H1 (cell line): ENCODE measurements around the gene USPL1. TPM values are rescaled to one million over a fixed set of nuclear protein-coding genes. Genes with fewer than 3 reads are reported as not detected.
"Not testable (repeated sequence)": the region's sequence is repeated elsewhere in the genome, so short reads cannot be mapped to it uniquely, and the experiment has no call there.

Experiments
- CTCF ChIA-PET: fragments of 300-600 bp; sonication (Branson Sonifier 250); formaldehyde crosslinking; loops from one replicate; lab custom pipeline; 2021; ENCODE audit not compliant: partially characterized antibody; lab: Charles Lee
- POLR2A ChIA-PET: fragments of 300-600 bp; sonication (Branson Sonifier 250); formaldehyde crosslinking; loops from one replicate; lab custom pipeline; 2021; ENCODE audit warnings: inconsistent platforms; ENCODE audit not compliant: partially characterized antibody; lab: Charles Lee
- DNase-seq, 2 experiments: peaks; one replicate each; pipeline versions ENCODE4 v3.0.0 to v3.0.0-alpha.2; 2010 to 2022; ENCODE audit warnings: low spot score in 2 of 2, low read depth in 1 of 2, mixed read lengths in 1 of 2
- FAIRE-seq: peaks from 2 replicates; lab custom pipeline; 2011; peaks lifted over from hg19 to GRCh38; lab: Jason Lieb, UNC
- H2AFZ ChIP-seq: 2 replicates; pipeline ENCODE4 v1.8.1; 2012; ENCODE audit warnings: low read length, inconsistent platforms
- H2AK5ac ChIP-seq: 2 replicates; pipeline ENCODE4 v1.6.1; 2013; ENCODE audit warnings: low read depth, low read length
- H2BK120ac ChIP-seq: replicated peaks from 2 replicates; pipeline ENCODE3; 2013; ENCODE audit warnings: low read depth, low read length, inconsistent platforms
- H2BK12ac ChIP-seq: 2 replicates; pipeline ENCODE4 v1.6.1; 2013; ENCODE audit warnings: low read depth, low read length
- H2BK15ac ChIP-seq: 2 replicates; pipeline ENCODE4 v1.6.1; 2013; ENCODE audit warnings: low read length
- H2BK20ac ChIP-seq: 2 replicates; pipeline ENCODE4 v1.6.1; 2013; ENCODE audit warnings: low read length
- H2BK5ac ChIP-seq: 2 replicates; pipeline ENCODE4 v1.6.1; 2013; ENCODE audit warnings: low read depth, low read length
- H3K14ac ChIP-seq: 2 replicates; pipeline ENCODE4 v1.6.1; 2013; ENCODE audit warnings: inconsistent platforms; ENCODE audit not compliant: insufficient read length
- H3K18ac ChIP-seq: 2 replicates; pipeline ENCODE4 v1.6.1; 2013; ENCODE audit warnings: low read length; ENCODE audit errors: extremely low read depth
- H3K23ac ChIP-seq: 2 replicates; pipeline ENCODE4 v1.6.1; 2013; ENCODE audit warnings: inconsistent platforms; ENCODE audit not compliant: insufficient read length
- H3K23me2 ChIP-seq: 2 replicates; pipeline ENCODE4 v1.6.1; 2013; ENCODE audit warnings: low read depth, low read length
- H3K27ac ChIP-seq: 2 replicates; pipeline ENCODE4 v1.6.1; 2011; ENCODE audit warnings: low read depth, low read length, inconsistent platforms
- H3K27me3 ChIP-seq, 4 experiments: replicated peaks in 1 of 4; 1 replicate in 1 of 4; 2 replicates in 3 of 4; pipeline versions ENCODE4 v1.6.1 to v1.8.1; 2011 to 2013; ENCODE audit warnings: low read length in 3 of 4, mild to moderate bottlenecking in 3 of 4, inconsistent platforms in 2 of 4, mixed read lengths in 2 of 4, moderate library complexity in 1 of 4; ENCODE audit not compliant: control insufficient read depth in 3 of 4, insufficient read depth in 3 of 4; ENCODE audit errors: extremely low read depth in 1 of 4
- H3K36me3 ChIP-seq, 4 experiments: 2 replicates each; pipeline versions ENCODE4 v1.6.1 to v1.8.1; 2011 to 2013; ENCODE audit warnings: mild to moderate bottlenecking in 4 of 4, low read length in 3 of 4, moderate library complexity in 2 of 4, control low read depth in 1 of 4, inconsistent platforms in 1 of 4; ENCODE audit not compliant: insufficient read depth in 4 of 4, control insufficient read depth in 2 of 4
- H3K4ac ChIP-seq: replicated peaks from 2 replicates; pipeline ENCODE3; 2013; ENCODE audit warnings: low read length, low read depth, mixed read lengths, inconsistent platforms; ENCODE audit not compliant: insufficient read length
- H3K4me1 ChIP-seq, 4 experiments: replicated peaks in 1 of 4; 1 replicate in 1 of 4; 2 replicates in 3 of 4; pipeline versions ENCODE4 v1.6.1 to v1.8.1; 2011 to 2013; ENCODE audit warnings: low read length in 3 of 4, inconsistent platforms in 2 of 4, mixed read lengths in 1 of 4; ENCODE audit not compliant: insufficient read depth in 4 of 4, control insufficient read depth in 3 of 4
- H3K4me2 ChIP-seq, 2 experiments: 2 replicates each; pipeline versions ENCODE4 v1.6.1 to v1.8.1; 2011 to 2013; ENCODE audit warnings: low read depth in 2 of 2, low read length in 2 of 2, control low read depth in 1 of 2, inconsistent platforms in 1 of 2, mild to moderate bottlenecking in 1 of 2; ENCODE audit not compliant: insufficient read depth in 1 of 2
- H3K4me3 ChIP-seq, 4 experiments: fragments of 200-600, 300-600 bp in 1 of 4; sonication (generic), shearing (Covaris generic), sonication (Bioruptor Twin) in 1 of 4; 2 replicates each; pipeline versions ENCODE4 v1.5.1 to v1.8.1; 2011 to 2016; ENCODE audit warnings: low read length in 4 of 4, low read depth in 3 of 4, control low read depth in 2 of 4, inconsistent platforms in 2 of 4, mild to moderate bottlenecking in 2 of 4, mixed read lengths in 1 of 4, moderate library complexity in 1 of 4; ENCODE audit not compliant: insufficient read depth in 2 of 4; ENCODE audit errors: extremely low read depth in 1 of 4
- H3K56ac ChIP-seq: replicated peaks from 2 replicates; pipeline ENCODE3; 2013; ENCODE audit warnings: low read depth, mild to moderate bottlenecking, mixed read lengths, low read length, inconsistent platforms; ENCODE audit not compliant: insufficient read length
- H3K79me1 ChIP-seq: 2 replicates; pipeline ENCODE4 v1.6.1; 2013; ENCODE audit warnings: low read depth, low read length, control low read depth
- H3K79me2 ChIP-seq, 2 experiments: 2 replicates each; pipeline versions ENCODE4 v1.6.1 to v1.8.1; 2012 to 2013; ENCODE audit warnings: low read length in 2 of 2, mild to moderate bottlenecking in 2 of 2, inconsistent platforms in 1 of 2; ENCODE audit not compliant: insufficient read depth in 2 of 2, control insufficient read depth in 1 of 2
- H3K9ac ChIP-seq, 4 experiments: replicated peaks in 1 of 4; 1 replicate in 1 of 4; 2 replicates in 3 of 4; pipeline versions ENCODE4 v1.6.1 to v1.8.1; 2011 to 2013; ENCODE audit warnings: low read depth in 3 of 4, low read length in 3 of 4, control low read depth in 2 of 4, mild to moderate bottlenecking in 2 of 4, moderate library complexity in 2 of 4, inconsistent platforms in 1 of 4; ENCODE audit errors: extremely low read depth in 1 of 4
- H3K9me3 ChIP-seq, 2 experiments: 2 replicates each; pipeline versions ENCODE4 v1.6.1 to v1.8.1; 2012 to 2013; ENCODE audit warnings: mild to moderate bottlenecking in 2 of 2, moderate library complexity in 2 of 2, control low read depth in 1 of 2, inconsistent platforms in 1 of 2, low read depth in 1 of 2, low read length in 1 of 2, mixed read lengths in 1 of 2; ENCODE audit not compliant: insufficient read depth in 2 of 2
- H4K20me1 ChIP-seq, 2 experiments: replicated peaks in 1 of 2; 2 replicates each; pipeline versions ENCODE3 to v1.8.1; 2011 to 2013; ENCODE audit warnings: inconsistent platforms in 2 of 2, low read length in 2 of 2, mild to moderate bottlenecking in 1 of 2; ENCODE audit not compliant: insufficient read depth in 2 of 2, control insufficient read depth in 1 of 2
- H4K5ac ChIP-seq: 2 replicates; pipeline ENCODE4 v1.6.1; 2013; ENCODE audit warnings: low read length, low read depth, mixed read lengths, inconsistent platforms; ENCODE audit not compliant: insufficient read length
- H4K8ac ChIP-seq: 2 replicates; pipeline ENCODE4 v1.8.0; 2013; ENCODE audit warnings: mild to moderate bottlenecking, moderate library complexity, low read length, inconsistent platforms; ENCODE audit not compliant: insufficient read depth; ENCODE audit errors: extremely low read depth
- H4K91ac ChIP-seq: replicated peaks from 2 replicates; pipeline ENCODE3; 2013; ENCODE audit warnings: low read length, mixed read lengths, inconsistent platforms; ENCODE audit not compliant: insufficient read length
- WGBS, 2 experiments: shearing (Covaris generic) in 1 of 2; methylation state at CpG; one replicate each; pipeline versions ENCODE4 v1.1.6 to v1.1.7; 2013 to 2015; ENCODE audit warnings: low lambda C conversion rate in 2 of 2, mixed read lengths in 2 of 2, inconsistent platforms in 1 of 2, low coverage in 1 of 2, missing lambda C conversion rate in 1 of 2; ENCODE audit not compliant: insufficient replicate concordance in 2 of 2, insufficient coverage in 1 of 2, insufficient read length in 1 of 2; ENCODE audit errors: extremely low coverage in 1 of 2, missing lambda C conversion rate in 1 of 2; 5-methylcytosine and 5-hydroxymethylcytosine counted together
- polyA plus RNA-seq, 7 experiments: library from polyadenylated mRNA; depleted of rRNA in 3 of 7; stranded (reverse) in 5 of 7; unstranded in 2 of 7; fragments of >200 nt in 5 of 7; fragments of 200-250 nt in 2 of 7; gene quantifications; 1 replicate in 5 of 7; 2 replicates in 1 of 7; 4 replicates in 1 of 7; pipeline versions ENCODE4 v1.2.1 to v1.2.3, GENCODE V29; 2011 to 2013; ENCODE audit warnings: missing spikeins in 2 of 7, mixed read lengths in 2 of 7
- total RNA-seq: library from RNA; stranded (reverse); fragmentation: NEBNext Ultra II Directional; extraction: Animal tissue kit (Norgen Biotek cat#: 25700); gene quantifications from 2 replicates; pipeline ENCODE4 v1.2.1, GENCODE V29; 2021

USPL1 gene
- total and polyA plus RNA-seq, 2 of the 8 experiments (the other 6 are each of a cell fraction or from before 2014, with no cell fraction given): 6.3 to 17.1 TPM

- H2BK12ac ChIP-seq, H3K4me1 ChIP-seq, H3K18ac ChIP-seq, H2BK120ac ChIP-seq, H2BK5ac ChIP-seq, H3K4me3 ChIP-seq, H3K4ac ChIP-seq, H2BK20ac ChIP-seq, H3K14ac ChIP-seq, H4K20me1 ChIP-seq, CTCF ChIA-PET, H2AFZ ChIP-seq, H3K23me2 ChIP-seq, H3K79me2 ChIP-seq, FAIRE-seq, H3K9ac ChIP-seq, H3K36me3 ChIP-seq, H3K79me1 ChIP-seq, POLR2A ChIA-PET, H4K5ac ChIP-seq, H3K56ac ChIP-seq, H3K23ac ChIP-seq, H2BK15ac ChIP-seq, H3K4me2 ChIP-seq, H4K8ac ChIP-seq, H2AK5ac ChIP-seq, H3K27ac ChIP-seq, DNase-seq, H3K9me3 ChIP-seq, H3K27me3 ChIP-seq, H4K91ac ChIP-seq: not testable (repeated sequence)
- 83% methylated on average over 6 of the region's 6 CpGs; no CpG with 5 or more reads in 1 of the 2 experiments for WGBS, 2 experiments
These were observed 10.5 kb upstream of the USPL1 start for GRCh38 chr13:30607186-30607585.
